OCI-LY3 (cell line): ENCODE measurements around the gene UBXN6.

Source experiments
- H2AFZ ChIP-seq: fragments of 200-600, 300-600 bp; shearing (Covaris generic); 2 replicates; pipeline ENCODE4 v1.6.0; 2014; ENCODE audit warnings: antibody characterized with exemption, low read depth, low read length
- H3K27ac ChIP-seq: fragments of 200-600, 300-600 bp; sonication (generic); 2 replicates; pipeline ENCODE4 v1.5.1; 2014; ENCODE audit warnings: mild to moderate bottlenecking, low read length, moderate library complexity, mixed read lengths
- H3K27me3 ChIP-seq: fragments of 200-600, 300-600 bp; sonication (generic); 2 replicates; pipeline ENCODE4 v1.6.1; 2014; ENCODE audit warnings: low read depth, low read length, mixed read lengths
- H3K36me3 ChIP-seq: fragments of 200-600, 300-600 bp; sonication (generic); replicated peaks from 2 replicates; pipeline ENCODE3; 2014; ENCODE audit warnings: low read depth, low read length, mixed read lengths
- H3K4me1 ChIP-seq: fragments of 300-600, 200-600 bp; sonication (generic); 2 replicates; pipeline ENCODE4 v1.6.1; 2014; ENCODE audit warnings: low read length, mixed read lengths
- H3K4me2 ChIP-seq: fragments of 200-600, 300-600 bp; sonication (generic); 2 replicates; pipeline ENCODE4 v1.6.1; 2014; ENCODE audit warnings: low read length, mixed read lengths
- H3K4me3 ChIP-seq: fragments of 300-600, 200-600 bp; sonication (generic); 2 replicates; pipeline ENCODE4 v1.5.1; 2014; ENCODE audit warnings: antibody characterized with exemption, mild to moderate bottlenecking, low read length, moderate library complexity
- H3K79me2 ChIP-seq: fragments of 300-600, 200-600 bp; shearing (Covaris generic); 2 replicates; pipeline ENCODE4 v1.6.1; 2014; ENCODE audit warnings: mild to moderate bottlenecking, low read length, mixed read lengths
- H3K9ac ChIP-seq: fragments of 300-600, 200-600 bp; shearing (Covaris generic); 2 replicates; pipeline ENCODE4 v1.6.0; 2014; ENCODE audit warnings: mild to moderate bottlenecking, low read length, moderate library complexity
- H3K9me3 ChIP-seq: fragments of 200-600, 300-600 bp; shearing (Covaris generic); 2 replicates; pipeline ENCODE4 v1.6.1; 2014; ENCODE audit warnings: low read length, mixed read lengths; ENCODE audit not compliant: insufficient read depth
- H4K20me1 ChIP-seq: fragments of 200-600, 300-600 bp; sonication (generic); 2 replicates; pipeline ENCODE4 v1.6.1; 2016; ENCODE audit warnings: low read length, mixed read lengths; ENCODE audit not compliant: insufficient read depth
- EZH2phosphoT487 ChIP-seq: fragments of 200-600 bp; shearing (Covaris generic); IDR thresholded peaks from 2 replicates; pipeline ENCODE4 v1.6.1; 2018; ENCODE audit warnings: antibody characterized with exemption, mixed run types, low read depth
- TF ChIP-seq, protein P1 (sequence below): fragments of 200-600, 300-600 bp; sonication (generic); IDR thresholded peaks from 2 replicates; pipeline ENCODE4 v1.5.1; 2014; ENCODE audit warnings: antibody characterized with exemption, low read length, low read depth

Gene UBXN6

GRCh38 chr19:4492337-4493103, 34.9 kb upstream of the UBXN6 start:
- no peaks in the 10 kb centered on the region for H4K20me1 ChIP-seq
- TF ChIP-seq, protein P1, sequence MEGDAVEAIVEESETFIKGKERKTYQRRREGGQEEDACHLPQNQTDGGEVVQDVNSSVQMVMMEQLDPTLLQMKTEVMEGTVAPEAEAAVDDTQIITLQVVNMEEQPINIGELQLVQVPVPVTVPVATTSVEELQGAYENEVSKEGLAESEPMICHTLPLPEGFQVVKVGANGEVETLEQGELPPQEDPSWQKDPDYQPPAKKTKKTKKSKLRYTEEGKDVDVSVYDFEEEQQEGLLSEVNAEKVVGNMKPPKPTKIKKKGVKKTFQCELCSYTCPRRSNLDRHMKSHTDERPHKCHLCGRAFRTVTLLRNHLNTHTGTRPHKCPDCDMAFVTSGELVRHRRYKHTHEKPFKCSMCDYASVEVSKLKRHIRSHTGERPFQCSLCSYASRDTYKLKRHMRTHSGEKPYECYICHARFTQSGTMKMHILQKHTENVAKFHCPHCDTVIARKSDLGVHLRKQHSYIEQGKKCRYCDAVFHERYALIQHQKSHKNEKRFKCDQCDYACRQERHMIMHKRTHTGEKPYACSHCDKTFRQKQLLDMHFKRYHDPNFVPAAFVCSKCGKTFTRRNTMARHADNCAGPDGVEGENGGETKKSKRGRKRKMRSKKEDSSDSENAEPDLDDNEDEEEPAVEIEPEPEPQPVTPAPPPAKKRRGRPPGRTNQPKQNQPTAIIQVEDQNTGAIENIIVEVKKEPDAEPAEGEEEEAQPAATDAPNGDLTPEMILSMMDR: no peak
- TF ChIP-seq EZH2phosphoT487: no peak
- H3K4me3 ChIP-seq: no peak overlapping the region
- H3K9ac ChIP-seq: no peak overlapping the region
- no peak overlapping the region for H2AFZ ChIP-seq
- H3K27ac ChIP-seq: no peak overlapping the region
- H3K36me3 ChIP-seq: peaks cover 41% of the 10 kb centered on the region
- no peaks in the 10 kb centered on the region for H3K27me3 ChIP-seq
- no peaks in the 10 kb centered on the region for H3K9me3 ChIP-seq
- H3K4me1 ChIP-seq: no peaks in the 10 kb centered on the region
- H3K79me2 ChIP-seq: no peaks in the 10 kb centered on the region
- H3K4me2 ChIP-seq: no peak overlapping the region

DNA sequence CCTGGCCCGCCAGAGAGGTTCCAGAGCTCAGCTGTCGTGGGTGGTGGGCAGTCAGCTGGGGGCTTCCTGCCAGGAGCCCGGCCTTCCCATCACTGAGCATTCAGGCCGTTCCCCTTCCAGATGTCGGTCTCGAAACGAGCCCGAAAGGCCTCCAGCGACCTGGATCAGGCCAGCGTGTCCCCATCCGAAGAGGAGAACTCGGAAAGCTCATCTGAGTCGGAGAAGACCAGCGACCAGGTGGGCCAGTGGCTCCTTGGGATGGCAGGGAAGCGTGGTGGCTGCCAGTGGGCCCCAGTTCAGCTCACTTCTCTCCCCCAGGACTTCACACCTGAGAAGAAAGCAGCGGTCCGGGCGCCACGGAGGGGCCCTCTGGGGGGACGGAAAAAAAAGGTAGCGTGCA, 33.9 kb upstream of the UBXN6 start:
- H3K4me2 ChIP-seq: no peak overlapping the region
- no peak for TF ChIP-seq EZH2phosphoT487
- TF ChIP-seq, protein P1: no peak
- H3K4me3 ChIP-seq: no peak overlapping the region
- H3K9me3 ChIP-seq: no peaks in the 10 kb centered on the region
- H4K20me1 ChIP-seq: no peaks in the 10 kb centered on the region
- H3K27ac ChIP-seq: no peak overlapping the region
- no peak overlapping the region for H3K9ac ChIP-seq
- H3K27me3 ChIP-seq: no peaks in the 10 kb centered on the region
- H3K79me2 ChIP-seq: no peaks in the 10 kb centered on the region
- H3K4me1 ChIP-seq: no peaks in the 10 kb centered on the region
- peaks cover 38% of the 10 kb centered on the region for H3K36me3 ChIP-seq
- H2AFZ ChIP-seq: no peak overlapping the region

DNA sequence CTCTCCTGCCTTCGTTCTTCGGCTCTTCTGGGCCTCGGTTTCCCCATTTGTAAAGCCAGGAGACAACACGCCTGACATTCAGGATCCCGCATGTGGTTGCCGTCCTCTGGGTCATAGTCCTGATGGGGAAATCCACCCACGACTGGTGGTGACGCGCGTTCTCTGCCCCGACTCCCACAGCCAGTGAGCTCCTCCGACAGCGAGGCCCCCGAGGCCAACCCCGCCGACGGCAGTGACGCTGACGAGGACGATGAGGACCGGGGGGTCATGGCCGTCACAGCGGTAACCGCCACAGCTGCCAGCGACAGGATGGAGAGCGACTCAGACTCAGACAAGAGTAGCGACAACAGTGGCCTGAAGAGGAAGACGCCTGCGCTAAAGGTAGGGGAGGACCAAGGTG, 30.9 kb upstream of the UBXN6 start:
- H2AFZ ChIP-seq: no peak overlapping the region
- peaks cover 34% of the 10 kb centered on the region for H3K36me3 ChIP-seq
- no peaks in the 10 kb centered on the region for H3K27me3 ChIP-seq
- H3K4me3 ChIP-seq: no peak overlapping the region
- TF ChIP-seq, protein P1: no peak
- no peak for TF ChIP-seq EZH2phosphoT487
- H3K27ac ChIP-seq: no peak overlapping the region
- H3K4me1 ChIP-seq: no peaks in the 10 kb centered on the region
- no peak overlapping the region for H3K4me2 ChIP-seq
- H3K79me2 ChIP-seq: no peaks in the 10 kb centered on the region
- H3K9ac ChIP-seq: no peak overlapping the region
- no peaks in the 10 kb centered on the region for H3K9me3 ChIP-seq
- no peaks in the 10 kb centered on the region for H4K20me1 ChIP-seq

DNA sequence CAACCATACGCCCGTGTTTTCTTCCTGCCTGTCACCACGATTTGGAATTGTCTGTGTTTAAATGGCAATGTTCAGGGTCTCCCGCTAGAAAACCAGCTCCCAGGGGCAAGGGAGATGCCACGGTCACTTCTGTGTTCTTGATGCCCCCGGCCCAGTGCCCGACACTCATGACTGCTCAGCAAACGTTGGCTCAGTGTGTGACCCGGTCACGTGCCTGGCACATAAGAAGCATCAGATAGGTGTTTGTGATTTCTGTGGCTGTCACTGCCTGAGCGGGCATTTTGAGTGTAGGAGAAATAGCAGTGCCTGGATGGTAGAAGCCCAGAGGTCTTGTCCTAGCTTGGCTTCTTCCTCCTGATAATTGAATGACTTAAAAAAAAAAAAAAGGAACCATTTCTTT, 30.0 kb upstream of the UBXN6 start:
- no peaks in the 10 kb centered on the region for H3K9me3 ChIP-seq
- H3K9ac ChIP-seq: no peak overlapping the region
- H3K36me3 ChIP-seq: peaks cover 30% of the 10 kb centered on the region
- no peak overlapping the region for H3K27ac ChIP-seq
- no peaks in the 10 kb centered on the region for H3K27me3 ChIP-seq
- H4K20me1 ChIP-seq: no peaks in the 10 kb centered on the region
- no peak overlapping the region for H2AFZ ChIP-seq
- no peak overlapping the region for H3K4me2 ChIP-seq
- H3K79me2 ChIP-seq: no peaks in the 10 kb centered on the region
- no peak overlapping the region for H3K4me3 ChIP-seq
- H3K4me1 ChIP-seq: no peaks in the 10 kb centered on the region
- TF ChIP-seq EZH2phosphoT487: no peak
- TF ChIP-seq, protein P1: no peak
